Measurements from ENCODE around the gene ATF1. TPM values are rescaled to one million over a fixed set of nuclear protein-coding genes. Genes with fewer than 3 reads are reported as not detected.

The ATF1 gene
- 10 to 100 TPM; 23.2 to 26.0 TPM for total RNA-seq
- long read RNA-seq, transcript ATF1-201 (7 exons, 2,181 nt) = major isoform, 10 of 13 reads
- long read RNA-seq, partial matches to known transcripts = 3 of 13 reads
- long read RNA-seq, other reads (novel, unspliced or antisense) = 0 of 13 reads

DNA sequence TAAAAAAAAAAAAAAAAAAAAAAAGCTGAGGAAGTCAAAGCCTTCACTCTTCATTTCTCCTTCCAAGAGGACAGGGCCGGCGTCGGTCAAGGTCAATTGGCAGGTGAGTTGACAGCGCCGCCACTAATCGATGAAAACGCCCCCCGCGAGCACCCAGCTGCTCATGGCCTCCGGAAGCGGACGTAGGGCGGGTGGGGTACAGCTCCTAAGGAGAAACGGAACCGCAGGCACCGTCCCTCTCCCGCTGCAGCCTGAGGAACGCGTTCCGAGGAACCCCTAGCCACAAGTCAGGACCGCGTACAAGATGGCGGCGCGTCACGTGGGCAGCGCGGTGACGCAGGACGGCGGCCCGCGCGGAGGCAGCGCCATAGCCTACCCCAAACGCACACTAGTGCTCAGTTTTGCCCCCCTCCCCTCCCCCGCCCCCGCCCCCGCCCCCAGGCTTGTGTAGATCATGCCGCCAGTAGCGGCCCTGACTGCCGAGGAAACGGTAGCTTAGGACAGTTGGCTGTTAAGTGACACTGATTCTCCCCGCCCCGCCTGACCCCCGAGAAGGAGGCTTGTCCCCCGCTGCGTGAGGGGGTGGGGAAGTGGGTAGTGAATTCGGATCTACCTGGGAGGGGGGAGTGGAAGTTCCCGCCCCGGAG, at the start of gene ATF1:
Gene ATF1 (plus strand): TSS at position 463 of the 647 bp plus-strand sequence. CDS start 16,045 bp downstream, outside the sequence.
- DNase-seq = peak; percentile 93
- ATAC-seq = peak; percentile 95 to 96
- intact Hi-C loops (cut with DNase I) = no loop called here

DNA sequence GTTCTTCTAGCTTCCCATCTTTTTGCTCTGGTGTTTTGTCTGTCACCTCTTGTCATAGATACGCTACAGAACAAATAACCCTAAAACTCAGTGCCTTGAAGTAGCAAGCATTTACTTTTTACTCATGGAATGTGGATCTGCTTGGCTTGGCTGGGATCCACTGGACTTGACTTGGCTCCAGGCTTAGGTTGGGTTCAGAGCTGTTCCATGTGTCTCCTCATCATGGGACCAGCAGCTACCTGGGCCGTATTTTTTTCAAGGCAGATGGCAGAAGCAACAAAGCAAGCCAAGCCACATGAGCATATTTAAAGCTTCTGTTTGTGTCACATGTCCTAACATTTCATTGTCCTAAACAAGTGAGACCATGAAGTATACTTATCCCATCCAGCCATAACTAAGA, 48.7 kb upstream of the ATF1 start:
- intact Hi-C loops (cut with DNase I) = no loop called here
- DNase-seq = no peak
- no peak for ATAC-seq

DNA sequence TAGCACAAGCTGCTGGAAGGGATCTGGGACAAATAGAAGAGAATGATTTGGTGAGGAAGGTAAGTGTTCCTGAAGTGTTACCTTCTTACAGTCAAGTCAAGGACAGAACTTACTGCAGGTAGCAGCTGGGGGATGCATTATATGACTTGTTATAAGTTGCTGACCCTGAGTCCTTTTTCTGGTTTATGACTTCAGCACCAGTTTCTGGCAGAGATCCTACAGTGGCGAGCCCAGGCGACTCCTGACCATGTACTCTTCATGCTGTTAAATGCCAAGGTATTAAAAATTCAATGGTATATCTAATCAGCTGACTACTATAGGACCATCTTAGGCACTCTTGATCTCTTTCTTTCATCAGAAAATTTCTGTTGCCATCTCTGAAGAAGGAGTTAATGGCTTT, 45.1 kb upstream of the ATF1 start:
- intact Hi-C loops (cut with DNase I) = no loop called here
- ATAC-seq (no peak), DNase-seq (no peak)

DNA sequence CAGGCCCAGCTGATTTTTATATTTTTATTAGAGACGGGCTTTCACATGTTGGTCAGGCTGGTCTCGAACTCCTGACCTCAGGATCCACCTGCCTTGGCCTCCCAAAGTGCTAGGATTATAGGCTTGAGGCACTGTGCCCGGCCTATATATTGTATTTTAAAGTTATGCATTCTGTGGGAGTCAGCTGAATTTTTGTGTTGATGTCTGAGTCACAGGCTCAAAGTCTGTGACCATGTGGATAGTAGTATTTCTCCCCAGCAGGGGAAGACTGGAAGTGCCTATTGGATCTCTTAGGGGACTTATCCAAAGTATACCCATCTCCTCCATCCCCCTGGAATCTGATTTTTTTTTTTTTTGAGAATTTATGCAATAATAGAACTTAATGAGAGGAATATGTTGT, 43.8 kb upstream of the ATF1 start:
- DNase-seq (no peak), ATAC-seq (no peak)
- intact Hi-C loops (cut with DNase I) = no loop called here

DNA sequence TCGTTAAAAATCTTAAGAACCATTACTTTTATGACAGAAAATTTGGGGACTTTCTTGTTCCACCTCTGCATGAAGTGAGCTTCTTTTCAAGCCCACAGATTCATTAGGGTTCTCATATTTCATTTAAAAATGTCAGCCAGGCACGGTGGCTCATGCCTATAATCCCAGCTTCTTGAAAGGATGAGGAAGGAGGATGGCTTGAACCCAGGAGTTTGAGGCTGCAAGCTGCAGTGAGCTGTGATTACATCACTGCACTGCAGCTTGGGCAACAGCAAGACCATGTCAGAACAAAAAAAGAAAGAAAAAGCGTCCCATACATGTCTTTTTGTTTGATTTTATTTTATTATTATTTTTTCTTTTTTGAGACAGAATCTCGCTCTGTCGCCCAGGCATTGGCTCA, 43.4 kb upstream of the ATF1 start:
- DNase-seq (no peak), ATAC-seq (no peak)
- intact Hi-C loops (cut with DNase I) = no loop called here

DNA sequence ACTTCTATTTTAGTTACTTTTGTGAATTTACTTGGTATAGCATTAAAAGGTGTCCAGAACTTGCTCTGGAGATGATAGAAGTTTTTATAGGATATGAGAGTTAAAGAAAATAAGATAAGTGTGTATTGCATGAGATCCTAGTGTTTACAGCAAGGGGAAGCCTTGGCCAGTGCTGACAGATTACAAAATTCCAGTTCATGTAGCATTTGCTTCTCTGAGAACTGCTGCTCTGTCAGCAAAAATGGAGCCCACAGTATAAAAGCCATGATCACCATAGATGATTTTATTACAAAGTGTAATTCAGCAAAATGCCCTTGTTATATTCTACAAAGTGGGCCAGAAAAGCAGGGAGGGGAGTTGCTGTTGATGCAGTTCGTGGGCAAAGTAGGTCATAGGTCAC, 40.0 kb upstream of the ATF1 start:
- no peak for ATAC-seq
- DNase-seq = no peak
- intact Hi-C loops (cut with DNase I) = no loop called here

DNA sequence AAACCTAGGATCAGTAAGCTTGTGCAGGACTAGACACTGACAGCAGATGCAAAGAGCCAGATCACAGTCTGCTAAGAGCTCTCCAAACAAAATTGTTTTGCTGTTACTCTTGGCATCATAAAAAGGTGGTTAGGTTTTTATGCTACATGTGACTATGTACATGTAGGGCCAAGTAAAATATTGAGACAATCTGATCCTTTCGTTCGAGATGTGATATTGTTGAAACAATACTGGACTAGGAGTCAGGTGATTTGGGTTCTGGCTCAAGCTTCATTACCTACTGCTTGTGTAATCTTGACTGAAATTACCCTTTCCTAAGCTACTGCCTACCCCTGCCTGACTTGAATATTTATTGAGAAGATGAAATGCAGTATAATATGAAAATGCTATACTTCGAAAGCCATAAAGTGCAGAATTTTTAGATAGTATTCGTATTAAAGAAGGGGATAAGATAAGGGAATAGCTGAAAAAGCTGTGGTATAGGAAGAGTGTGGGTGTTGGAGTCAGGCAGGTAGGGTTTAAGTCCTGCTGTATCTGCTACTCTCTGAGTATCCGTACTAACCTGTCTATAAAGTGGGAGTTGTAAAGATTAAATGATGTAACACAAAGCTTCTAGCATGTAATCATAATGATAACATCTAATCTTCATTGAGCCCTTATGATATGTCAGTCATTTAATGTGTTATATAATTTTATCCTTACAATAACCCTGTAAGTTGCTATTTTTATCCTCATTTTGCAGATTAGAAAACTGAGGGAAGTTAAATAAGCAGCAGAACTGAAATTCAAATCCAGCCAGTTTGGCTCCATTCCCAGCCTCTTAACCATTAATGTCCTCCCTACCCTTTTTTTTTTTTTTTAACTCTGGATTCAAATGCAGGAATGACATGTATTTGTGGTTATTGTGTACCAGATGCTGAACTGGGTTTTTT, 38.6 kb upstream of the ATF1 start:
- ATAC-seq = peak in 1 of 2 donors; percentile 30
- intact Hi-C loops (cut with DNase I) = no loop called here
- no peak for DNase-seq

DNA sequence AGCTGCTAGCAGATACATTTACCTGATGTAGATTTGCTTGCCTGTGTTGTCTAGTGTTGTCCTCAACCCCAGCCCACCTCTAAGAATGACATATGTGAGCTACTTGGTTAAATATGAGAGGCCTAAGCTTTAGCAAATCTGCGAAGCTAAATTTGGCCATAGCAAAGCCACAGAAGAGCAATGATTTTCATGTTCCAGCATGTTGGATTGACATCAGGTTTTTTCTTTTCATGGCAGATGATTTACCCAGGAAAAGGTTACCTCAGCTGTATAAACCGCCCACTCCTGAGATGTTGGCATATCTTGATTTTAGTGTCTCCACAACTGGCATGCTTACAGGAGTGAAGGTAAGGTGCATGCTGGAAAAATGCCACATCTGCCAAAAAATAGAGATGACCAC, 36.4 kb upstream of the ATF1 start:
- ATAC-seq (no peak), DNase-seq (no peak)
- intact Hi-C loops (cut with DNase I) = no loop called here

DNA sequence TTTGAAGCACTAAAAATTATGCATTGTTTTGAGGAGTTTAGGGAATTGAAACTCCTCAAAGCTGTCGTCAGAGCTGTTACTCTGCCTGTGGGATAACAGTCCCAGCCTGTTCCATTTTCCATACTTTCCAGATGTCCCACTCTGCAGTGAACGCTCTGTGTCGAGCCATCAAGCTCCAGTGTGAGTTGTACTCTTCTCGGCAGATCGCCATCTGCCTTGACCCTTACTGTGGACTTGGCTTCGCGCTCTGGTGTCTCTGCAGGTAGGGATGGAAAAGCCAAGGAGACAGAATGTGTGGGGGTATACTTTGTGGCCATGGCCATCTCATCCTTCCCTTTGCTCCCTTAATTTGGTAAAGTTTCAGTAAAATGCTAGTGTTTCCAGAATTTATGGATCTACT, 35.5 kb upstream of the ATF1 start:
- no peak for ATAC-seq
- no peak for DNase-seq
- intact Hi-C loops (cut with DNase I) = no loop called here

DNA sequence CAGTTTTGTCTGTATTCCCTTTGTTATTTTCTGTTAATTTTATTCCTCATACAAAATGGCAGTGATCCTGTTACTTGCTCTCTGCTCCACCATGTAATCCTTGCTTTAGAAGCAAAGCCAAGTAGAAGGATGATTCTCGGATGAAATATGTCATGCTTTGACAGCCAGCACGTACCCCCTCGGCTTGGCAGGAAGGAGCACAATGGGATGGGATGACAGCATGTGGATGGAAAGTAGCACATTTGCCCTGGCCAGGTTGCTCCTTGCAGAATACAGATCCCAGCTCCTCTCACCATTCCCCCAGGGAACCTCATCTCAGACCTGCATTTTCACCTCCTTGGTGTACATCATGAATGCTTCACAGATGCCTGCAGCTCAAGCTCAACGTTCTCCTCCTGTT, 35.1 kb upstream of the ATF1 start:
- intact Hi-C loops (cut with DNase I) = no loop called here
- ATAC-seq = no peak
- no peak for DNase-seq

DNA sequence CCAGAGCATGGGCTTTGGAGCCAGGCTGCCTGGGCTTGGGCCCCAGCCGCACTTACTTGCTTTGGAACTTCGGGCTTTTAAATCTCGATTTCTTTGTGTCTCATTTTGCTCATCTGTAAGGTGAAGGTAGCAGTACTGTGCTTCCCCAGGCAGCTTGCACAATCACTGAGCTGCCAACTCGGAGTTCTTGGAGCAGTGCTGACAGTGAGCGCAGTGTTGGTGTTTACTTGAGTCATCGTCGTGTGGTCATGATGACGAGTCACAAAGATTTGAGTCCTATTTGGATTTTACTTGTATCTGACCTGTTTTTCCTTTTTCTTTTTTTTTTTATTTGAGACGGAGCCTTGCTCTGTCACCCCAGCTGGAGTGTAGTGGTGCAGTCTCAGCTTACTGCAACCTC, 31.3 kb upstream of the ATF1 start:
- no peak for DNase-seq
- intact Hi-C loops (cut with DNase I) = no loop called here
- no peak for ATAC-seq

DNA sequence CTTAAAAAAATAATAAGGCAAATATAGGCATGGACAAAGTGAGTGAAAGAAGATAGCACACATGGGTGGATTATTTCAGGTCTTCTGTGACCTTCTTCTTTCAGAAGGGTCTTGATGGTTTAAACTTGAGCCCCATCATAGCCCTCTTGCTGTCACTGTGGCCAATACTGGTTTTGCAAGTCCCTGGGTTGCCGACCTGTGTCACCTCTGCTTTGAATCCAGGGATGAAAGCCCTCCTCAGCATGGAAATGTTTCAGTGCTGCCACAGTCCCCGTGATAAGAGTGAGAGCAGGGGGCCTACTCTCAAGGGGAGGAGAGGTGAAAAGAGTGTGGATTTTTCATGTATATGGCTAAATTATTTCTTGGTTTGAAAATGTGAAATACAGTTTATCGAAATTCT, 30.2 kb upstream of the ATF1 start:
- ATAC-seq (no peak), DNase-seq (no peak)
- intact Hi-C loops (cut with DNase I) = no loop called here

DNA sequence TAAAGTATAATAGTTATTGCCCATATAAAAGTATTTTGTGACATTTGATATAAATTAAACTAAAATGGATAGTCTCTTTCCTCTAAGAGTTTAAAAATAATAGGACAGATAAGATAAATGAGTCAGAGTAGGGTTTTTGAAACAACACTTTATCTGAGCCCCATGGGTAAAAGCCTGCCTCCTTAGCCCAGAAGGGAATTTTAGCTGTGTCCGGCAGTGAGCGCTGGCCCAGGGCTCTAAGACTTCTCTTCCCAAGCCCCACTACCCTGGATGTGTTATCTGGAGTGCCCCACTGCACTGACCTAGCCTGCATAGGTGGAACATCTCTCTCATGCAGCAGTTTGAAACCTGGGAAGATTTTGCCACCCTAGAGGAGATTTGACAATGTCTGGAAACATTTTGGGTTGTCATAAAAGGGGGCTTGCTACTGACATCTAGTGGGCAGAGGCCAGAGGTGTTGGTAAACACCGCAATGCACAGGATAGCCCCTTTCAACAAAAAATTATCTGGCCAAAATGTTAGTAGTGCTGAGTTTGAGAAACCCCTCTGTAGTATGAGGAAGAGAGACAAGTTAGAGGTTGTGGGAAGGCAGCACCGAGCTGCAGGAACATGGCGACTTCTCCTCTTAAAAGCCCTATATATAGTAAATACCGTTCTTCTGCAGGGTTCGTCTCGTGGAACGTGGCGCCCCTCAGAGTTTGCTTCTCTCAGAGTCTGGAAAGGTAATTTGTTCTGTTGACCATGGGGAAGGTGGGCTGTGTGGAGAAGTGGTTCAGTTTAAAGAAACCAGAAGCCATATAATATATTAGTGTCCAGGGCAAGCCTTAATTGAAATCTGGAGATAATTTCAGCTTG, 29.3 kb upstream of the ATF1 start:
- ATAC-seq (peak; percentile 36 to 50), DNase-seq (no peak)
- intact Hi-C loops (cut with DNase I) = no loop called here

DNA sequence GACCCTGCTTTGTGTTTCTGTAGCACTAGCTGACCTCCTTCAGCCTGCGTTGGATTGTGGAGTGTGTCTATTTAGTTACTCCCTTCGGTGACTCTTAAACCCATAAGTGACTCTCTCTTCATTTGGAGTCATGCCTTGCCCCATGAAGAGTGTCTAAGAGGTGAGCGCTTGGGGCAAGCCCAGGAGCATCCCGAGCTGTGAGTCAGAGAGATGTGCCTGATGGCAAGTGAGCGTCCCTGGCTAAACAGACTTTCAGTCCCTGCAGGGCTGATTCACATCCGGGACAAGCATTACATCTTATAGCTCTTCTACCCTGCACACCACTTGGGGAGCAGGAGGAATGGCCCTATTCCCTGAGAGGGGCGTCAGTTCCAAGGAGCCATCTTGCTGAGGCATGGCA, 24.3 kb upstream of the ATF1 start:
- DNase-seq = no peak
- intact Hi-C loops (cut with DNase I) = no loop called here
- ATAC-seq = no peak

DNA sequence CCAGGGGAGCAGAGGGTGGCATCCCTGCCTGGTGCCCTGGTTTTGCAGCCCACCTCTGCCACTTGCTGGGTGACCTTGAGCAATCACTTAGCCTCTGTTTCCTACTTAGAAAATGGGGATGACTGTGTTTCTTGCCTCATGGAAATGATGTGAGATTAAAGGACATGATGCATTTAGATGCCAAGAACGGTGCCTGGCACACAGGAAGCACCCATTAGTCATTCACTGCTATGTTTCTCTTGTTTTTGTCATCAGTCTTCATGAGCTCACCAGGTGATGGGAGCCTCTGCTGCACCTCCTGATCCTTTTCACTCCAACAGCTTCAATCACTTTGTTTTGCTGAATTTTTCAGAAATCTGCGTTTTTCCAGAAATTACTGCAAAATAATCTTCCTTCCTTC, 23.6 kb upstream of the ATF1 start:
- no peak for ATAC-seq
- intact Hi-C loops (cut with DNase I) = no loop called here
- no peak for DNase-seq

DNA sequence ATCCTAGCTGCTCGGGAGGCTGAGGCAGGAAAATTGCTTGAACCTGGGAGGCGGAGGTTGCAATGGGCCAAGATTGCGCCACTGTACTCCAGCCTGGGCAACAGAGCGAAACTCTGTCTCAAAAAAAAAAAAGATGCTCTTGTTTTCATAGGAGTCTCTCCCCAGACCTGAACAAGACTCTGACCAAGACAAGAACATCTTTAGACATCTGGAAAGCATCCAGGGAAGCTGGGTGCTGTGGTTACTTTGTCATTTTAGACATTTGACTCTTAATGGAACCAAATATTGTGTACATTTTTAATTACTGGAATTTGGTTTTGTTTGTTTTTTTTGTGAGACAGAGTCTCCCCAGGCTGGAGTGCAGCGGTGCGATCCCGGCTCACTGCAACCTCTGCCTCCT, 21.1 kb upstream of the ATF1 start:
- intact Hi-C loops (cut with DNase I) = no loop called here
- DNase-seq (no peak), ATAC-seq (no peak)

DNA sequence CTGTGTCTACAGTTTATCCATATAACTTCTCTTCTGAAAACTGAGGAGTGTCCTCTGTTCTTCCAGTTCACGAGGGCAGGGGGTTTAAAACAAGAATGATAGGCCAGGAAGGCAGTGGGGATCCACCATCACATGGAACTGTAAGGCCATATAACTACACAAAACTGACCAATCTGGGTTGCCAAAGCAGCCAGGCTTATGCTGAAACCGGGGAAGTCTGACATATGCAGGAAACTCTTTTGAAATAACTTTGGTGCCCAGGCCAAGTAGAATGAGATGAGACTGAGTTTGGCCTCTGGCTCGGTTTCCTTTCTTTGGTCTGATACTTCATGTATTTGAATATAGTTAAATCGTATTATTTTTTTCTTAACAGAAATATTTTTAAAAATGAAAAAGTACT, 18.0 kb upstream of the ATF1 start:
- no peak for DNase-seq
- intact Hi-C loops (cut with DNase I) = no loop called here

DNA sequence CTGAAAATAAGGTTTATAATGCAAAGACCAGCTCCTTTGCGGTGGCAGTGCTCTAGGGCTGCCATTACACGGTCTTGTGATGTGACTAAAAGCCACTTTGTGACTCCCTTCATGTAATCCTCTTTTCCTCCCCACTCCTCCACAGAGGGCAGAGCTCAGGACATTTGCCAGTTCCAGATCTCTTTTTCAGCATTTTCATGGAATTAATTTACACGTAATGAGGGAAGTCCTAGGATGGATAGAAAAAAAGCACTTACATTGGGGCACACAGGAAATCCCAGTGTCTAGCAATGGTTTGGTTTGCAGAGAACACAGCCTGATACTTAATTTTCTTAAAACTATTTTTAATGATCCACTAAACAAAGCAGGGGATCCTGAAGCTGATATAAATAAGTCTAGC, 17.5 kb upstream of the ATF1 start:
- no peak for DNase-seq
- intact Hi-C loops (cut with DNase I) = no loop called here
- ATAC-seq = no peak

More for the DNA sequence above, 18.0 kb upstream of the ATF1 start:
- no peak for ATAC-seq

DNA sequence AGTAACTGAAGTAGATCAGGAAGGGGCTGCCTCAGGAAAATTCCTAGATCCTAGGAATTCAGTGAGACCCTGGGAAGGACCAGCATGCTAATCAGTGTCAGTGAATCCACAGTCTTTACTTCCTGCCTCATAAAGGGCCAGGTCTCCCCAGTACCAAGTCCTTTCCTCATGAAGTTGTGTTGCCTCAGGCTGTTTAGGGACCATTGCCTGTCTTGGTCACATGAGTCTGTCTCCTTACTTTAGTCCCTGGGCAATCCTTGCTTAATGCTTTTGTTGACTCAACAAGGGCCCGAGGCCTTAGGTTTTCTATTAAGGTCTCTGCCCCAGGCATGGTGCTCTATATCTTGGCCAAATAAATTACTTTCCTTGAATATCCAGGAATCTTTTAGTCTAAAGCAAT, 16.1 kb upstream of the ATF1 start:
- intact Hi-C loops (cut with DNase I) = no loop called here
- DNase-seq (no peak), ATAC-seq (no peak)

DNA sequence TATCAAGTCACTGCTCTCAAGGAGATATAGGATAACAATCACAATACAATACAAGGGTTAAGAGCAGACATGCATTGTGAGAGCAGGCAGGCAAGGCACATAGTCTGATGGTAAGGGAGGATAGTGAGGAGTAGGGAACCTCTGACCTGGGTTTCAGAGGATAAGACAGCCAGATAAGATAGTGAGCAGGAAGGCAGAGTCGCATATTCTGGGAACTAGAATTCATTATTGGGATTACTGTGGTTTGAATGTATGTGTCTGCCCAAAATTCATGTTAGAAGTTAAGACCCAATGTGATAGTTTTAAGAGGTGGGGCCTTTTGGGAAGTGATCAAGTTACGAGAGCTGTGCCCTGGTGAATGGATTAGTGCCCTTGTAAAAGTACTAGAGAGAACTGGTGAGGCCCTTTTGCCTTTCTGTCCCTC, 14.4 kb upstream of the ATF1 start:
- ATAC-seq (no peak), DNase-seq (no peak)
- intact Hi-C loops (cut with DNase I) = no loop called here

Data from left cardiac atrium (tissue), 4 donors.